Measurements from ENCODE around the gene PALM3.

DNA sequence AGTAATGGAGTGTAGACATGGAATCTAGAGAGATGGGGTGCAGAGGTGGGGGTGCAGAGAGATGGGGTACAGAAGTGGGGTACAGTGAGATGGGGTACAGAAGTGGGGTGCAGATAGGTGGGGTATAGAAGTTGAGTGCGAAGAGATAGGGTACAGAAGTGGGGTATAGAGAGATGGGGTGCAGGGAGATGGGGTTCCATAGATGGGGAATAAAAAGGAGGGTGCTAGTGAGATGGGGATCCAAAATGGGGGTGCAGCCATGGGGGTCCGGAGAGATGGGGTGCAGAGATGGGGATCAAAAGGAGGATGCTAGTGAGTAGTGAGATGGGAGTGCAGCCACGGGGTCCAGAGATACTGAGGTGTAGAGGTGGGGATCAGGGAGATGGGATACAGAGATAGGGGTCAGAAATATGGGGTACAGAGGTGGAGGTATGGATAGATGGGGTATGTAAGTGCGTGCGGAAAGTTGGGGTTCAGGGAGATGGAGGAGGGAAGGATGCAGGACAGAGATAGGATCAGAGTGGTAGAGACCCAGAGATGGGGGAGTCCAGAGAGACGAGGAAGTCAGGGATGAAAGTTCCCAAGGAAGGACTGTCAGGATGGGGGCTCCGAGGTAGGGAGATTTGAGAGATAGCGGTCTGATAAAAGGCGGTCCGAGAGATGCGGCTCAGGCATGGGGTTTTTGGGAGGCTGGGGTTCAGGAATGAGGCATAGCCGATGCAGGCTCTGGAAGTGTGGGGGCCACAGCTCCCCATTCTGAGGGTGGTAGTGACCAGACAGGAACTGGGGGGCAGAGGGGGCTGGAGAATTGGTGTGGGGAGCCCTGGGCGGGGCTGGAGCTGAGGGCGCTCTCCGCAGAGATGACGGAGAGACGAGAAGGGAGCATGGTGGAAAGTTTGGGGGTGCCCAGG lies 3.4 kb downstream of the PALM3 start:
- TF ChIP-seq, protein P1, sequence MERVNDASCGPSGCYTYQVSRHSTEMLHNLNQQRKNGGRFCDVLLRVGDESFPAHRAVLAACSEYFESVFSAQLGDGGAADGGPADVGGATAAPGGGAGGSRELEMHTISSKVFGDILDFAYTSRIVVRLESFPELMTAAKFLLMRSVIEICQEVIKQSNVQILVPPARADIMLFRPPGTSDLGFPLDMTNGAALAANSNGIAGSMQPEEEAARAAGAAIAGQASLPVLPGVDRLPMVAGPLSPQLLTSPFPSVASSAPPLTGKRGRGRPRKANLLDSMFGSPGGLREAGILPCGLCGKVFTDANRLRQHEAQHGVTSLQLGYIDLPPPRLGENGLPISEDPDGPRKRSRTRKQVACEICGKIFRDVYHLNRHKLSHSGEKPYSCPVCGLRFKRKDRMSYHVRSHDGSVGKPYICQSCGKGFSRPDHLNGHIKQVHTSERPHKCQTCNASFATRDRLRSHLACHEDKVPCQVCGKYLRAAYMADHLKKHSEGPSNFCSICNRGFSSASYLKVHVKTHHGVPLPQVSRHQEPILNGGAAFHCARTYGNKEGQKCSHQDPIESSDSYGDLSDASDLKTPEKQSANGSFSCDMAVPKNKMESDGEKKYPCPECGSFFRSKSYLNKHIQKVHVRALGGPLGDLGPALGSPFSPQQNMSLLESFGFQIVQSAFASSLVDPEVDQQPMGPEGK (CRISPR knock-in tag; IDR thresholded peaks at IDR 0.05; ENCODE audit: borderline replicate concordance), result no peak
- TF ChIP-seq CREB5 (CRISPR knock-in tag; IDR thresholded peaks at IDR 0.05; ENCODE audit: low read depth), result no peak
- no peak for TF ChIP-seq TCF4 (CRISPR knock-in tag; IDR thresholded peaks at IDR 0.05; ENCODE audit: borderline replicate concordance)
- TF ChIP-seq ZFP30 (CRISPR knock-in tag; IDR thresholded peaks at IDR 0.05), result no peak
- no peak for TF ChIP-seq RARB (CRISPR knock-in tag; IDR thresholded peaks at IDR 0.05)
- no peak for TF ChIP-seq ZNF565 (CRISPR knock-in tag; conservative IDR thresholded peaks at IDR 0.05; ENCODE audit: low read depth)

Measured in SK-N-SH treated with all-trans-retinoic acid at 6 μM for 48 hours (cell line).